Heart left ventricle (tissue), 13 donors: ENCODE data around the gene C1QTNF4.

Source experiments
- POLR2A ChIP-seq, 2 donors: fragments of 450-650 bp; IDR thresholded peaks; one replicate each; pipeline ENCODE4 v1.6.1; 2017; ENCODE audit warnings: antibody characterized with exemption in 2 of 2, mild to moderate bottlenecking in 2 of 2, moderate library complexity in 2 of 2
- TF ChIP-seq, protein P1 (sequence below), 12 donors: fragments of 200-600 bp; sonication (generic) in 4 of 12; IDR thresholded peaks; one replicate each; pipeline versions ENCODE4 v1.5.0 to v1.8.0; 2018 to 2022; ENCODE audit warnings: antibody characterized with exemption in 12 of 12, mild to moderate bottlenecking in 5 of 12
- donor health status: ischemic (EF 13 %, LVEDD 7.1; RV severe dilation, severe dysfunction).
- donor health status: DM: no; HTN: yes; CAD: no.
- donor health status: DM: no; HTN: no; CAD: no.
- donor health status: ischemic (EF 25% LVEDD 6.9; RV normal size, moderate dysfunction).
- donor health status: ischemic (EF 25% LVEDD 5.7; RV mildly dilated, moderate dysfunction).
- donor health status: ischemic (EF 35%, LVEDD 5.7; RV mildly dilated, moderate dysfunction).
- donor health status: nonischemic (EF 11% LVEDD 7.7; RV severe dilation, severe dysfunction).
- donor health status: DM: yes; HTN: yes; CAD: no.
- donor health status: PGD.
- donor health status: ischemic (EF 29% LVEDD 5.4; RV normal size, mild dysfunction).
- donor health status: nonischemic (EF 23%, LVEDD 6.1; RV moderate dilation, normal function).

DNA sequence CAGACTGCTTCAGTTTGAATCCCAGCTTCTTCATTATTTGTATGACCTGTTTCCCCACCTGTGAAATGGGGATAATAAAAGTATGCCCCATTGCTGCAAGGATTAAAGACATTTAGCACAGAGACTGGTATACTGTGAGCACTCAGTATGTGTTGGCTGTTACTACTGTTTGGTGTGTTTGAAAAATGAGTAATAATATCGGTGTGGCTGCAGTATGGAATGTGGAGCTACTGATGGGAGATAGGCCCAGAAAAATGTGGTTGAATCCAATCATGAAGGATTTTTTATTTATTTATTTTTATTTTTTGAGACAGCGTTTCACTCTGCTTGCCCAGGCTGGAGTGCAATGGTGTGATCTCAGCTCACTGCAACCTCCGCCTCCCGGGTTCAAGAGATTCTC is 9.1 kb upstream of the C1QTNF4 start:
- no peak for TF ChIP-seq POLR2A (IDR thresholded peaks at IDR 0.05)
- TF ChIP-seq, protein P1, sequence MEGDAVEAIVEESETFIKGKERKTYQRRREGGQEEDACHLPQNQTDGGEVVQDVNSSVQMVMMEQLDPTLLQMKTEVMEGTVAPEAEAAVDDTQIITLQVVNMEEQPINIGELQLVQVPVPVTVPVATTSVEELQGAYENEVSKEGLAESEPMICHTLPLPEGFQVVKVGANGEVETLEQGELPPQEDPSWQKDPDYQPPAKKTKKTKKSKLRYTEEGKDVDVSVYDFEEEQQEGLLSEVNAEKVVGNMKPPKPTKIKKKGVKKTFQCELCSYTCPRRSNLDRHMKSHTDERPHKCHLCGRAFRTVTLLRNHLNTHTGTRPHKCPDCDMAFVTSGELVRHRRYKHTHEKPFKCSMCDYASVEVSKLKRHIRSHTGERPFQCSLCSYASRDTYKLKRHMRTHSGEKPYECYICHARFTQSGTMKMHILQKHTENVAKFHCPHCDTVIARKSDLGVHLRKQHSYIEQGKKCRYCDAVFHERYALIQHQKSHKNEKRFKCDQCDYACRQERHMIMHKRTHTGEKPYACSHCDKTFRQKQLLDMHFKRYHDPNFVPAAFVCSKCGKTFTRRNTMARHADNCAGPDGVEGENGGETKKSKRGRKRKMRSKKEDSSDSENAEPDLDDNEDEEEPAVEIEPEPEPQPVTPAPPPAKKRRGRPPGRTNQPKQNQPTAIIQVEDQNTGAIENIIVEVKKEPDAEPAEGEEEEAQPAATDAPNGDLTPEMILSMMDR (IDR thresholded peaks at IDR 0.05), result no peak
